Measurements from ENCODE around the gene COG3.

Gene COG3

GRCh38 chr13:45446181-45446580, 18.6 kb upstream of the COG3 start:
- Histone ChIP-seq H3K4me3 (replicated peaks; ENCODE audit: insufficient read depth, low read length) (no peak overlapping the region), H3K27ac (replicated peaks) (no peak overlapping the region), H3K27me3 (ENCODE audit: insufficient read depth, poor library complexity, severe bottlenecking) (no peaks in the 10 kb centered on the region)
- no peak for DNase-seq (ENCODE audit: low read depth in 1 of 2, low spot score in 1 of 2)
- TF ChIP-seq, protein P1, sequence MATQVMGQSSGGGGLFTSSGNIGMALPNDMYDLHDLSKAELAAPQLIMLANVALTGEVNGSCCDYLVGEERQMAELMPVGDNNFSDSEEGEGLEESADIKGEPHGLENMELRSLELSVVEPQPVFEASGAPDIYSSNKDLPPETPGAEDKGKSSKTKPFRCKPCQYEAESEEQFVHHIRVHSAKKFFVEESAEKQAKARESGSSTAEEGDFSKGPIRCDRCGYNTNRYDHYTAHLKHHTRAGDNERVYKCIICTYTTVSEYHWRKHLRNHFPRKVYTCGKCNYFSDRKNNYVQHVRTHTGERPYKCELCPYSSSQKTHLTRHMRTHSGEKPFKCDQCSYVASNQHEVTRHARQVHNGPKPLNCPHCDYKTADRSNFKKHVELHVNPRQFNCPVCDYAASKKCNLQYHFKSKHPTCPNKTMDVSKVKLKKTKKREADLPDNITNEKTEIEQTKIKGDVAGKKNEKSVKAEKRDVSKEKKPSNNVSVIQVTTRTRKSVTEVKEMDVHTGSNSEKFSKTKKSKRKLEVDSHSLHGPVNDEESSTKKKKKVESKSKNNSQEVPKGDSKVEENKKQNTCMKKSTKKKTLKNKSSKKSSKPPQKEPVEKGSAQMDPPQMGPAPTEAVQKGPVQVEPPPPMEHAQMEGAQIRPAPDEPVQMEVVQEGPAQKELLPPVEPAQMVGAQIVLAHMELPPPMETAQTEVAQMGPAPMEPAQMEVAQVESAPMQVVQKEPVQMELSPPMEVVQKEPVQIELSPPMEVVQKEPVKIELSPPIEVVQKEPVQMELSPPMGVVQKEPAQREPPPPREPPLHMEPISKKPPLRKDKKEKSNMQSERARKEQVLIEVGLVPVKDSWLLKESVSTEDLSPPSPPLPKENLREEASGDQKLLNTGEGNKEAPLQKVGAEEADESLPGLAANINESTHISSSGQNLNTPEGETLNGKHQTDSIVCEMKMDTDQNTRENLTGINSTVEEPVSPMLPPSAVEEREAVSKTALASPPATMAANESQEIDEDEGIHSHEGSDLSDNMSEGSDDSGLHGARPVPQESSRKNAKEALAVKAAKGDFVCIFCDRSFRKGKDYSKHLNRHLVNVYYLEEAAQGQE (IDR thresholded peaks at IDR 0.05; ENCODE audit: insufficient replicate concordance, low read depth), result no peak
- TF ChIP-seq POLR2AphosphoS5 (IDR thresholded peaks at IDR 0.05; ENCODE audit: low read depth), result no peak
- TF ChIP-seq GABPA (IDR thresholded peaks at IDR 0.05; ENCODE audit: low read depth), result no peak
- TF ChIP-seq, protein P2, sequence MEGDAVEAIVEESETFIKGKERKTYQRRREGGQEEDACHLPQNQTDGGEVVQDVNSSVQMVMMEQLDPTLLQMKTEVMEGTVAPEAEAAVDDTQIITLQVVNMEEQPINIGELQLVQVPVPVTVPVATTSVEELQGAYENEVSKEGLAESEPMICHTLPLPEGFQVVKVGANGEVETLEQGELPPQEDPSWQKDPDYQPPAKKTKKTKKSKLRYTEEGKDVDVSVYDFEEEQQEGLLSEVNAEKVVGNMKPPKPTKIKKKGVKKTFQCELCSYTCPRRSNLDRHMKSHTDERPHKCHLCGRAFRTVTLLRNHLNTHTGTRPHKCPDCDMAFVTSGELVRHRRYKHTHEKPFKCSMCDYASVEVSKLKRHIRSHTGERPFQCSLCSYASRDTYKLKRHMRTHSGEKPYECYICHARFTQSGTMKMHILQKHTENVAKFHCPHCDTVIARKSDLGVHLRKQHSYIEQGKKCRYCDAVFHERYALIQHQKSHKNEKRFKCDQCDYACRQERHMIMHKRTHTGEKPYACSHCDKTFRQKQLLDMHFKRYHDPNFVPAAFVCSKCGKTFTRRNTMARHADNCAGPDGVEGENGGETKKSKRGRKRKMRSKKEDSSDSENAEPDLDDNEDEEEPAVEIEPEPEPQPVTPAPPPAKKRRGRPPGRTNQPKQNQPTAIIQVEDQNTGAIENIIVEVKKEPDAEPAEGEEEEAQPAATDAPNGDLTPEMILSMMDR (IDR thresholded peaks at IDR 0.05; ENCODE audit: insufficient read depth, low read length), result no peak
- no peak for TF ChIP-seq SPI1 (IDR thresholded peaks at IDR 0.05; ENCODE audit: borderline replicate concordance, low read depth)

- TF ChIP-seq, protein P1 (IDR thresholded peaks at IDR 0.05; ENCODE audit: insufficient replicate concordance, low read depth), result no peak
- TF ChIP-seq GABPA (IDR thresholded peaks at IDR 0.05; ENCODE audit: low read depth) (no peak), POLR2AphosphoS5 (IDR thresholded peaks at IDR 0.05; ENCODE audit: low read depth) (no peak), SPI1 (IDR thresholded peaks at IDR 0.05; ENCODE audit: borderline replicate concordance, low read depth) (no peak)
- TF ChIP-seq, protein P2 (IDR thresholded peaks at IDR 0.05; ENCODE audit: insufficient read depth, low read length), result no peak
- H3K27me3 ChIP-seq (ENCODE audit: insufficient read depth, poor library complexity, severe bottlenecking), result no peaks in the 10 kb centered on the region
- no peak for DNase-seq (ENCODE audit: low read depth in 1 of 2, low spot score in 1 of 2)
- no peak overlapping the region for H3K27ac ChIP-seq (replicated peaks)
- H3K4me3 ChIP-seq (replicated peaks; ENCODE audit: insufficient read depth, low read length), result no peak overlapping the region
Measured at GRCh38 chr13:45447050-45447661, 17.6 kb upstream of the COG3 start.

DNA sequence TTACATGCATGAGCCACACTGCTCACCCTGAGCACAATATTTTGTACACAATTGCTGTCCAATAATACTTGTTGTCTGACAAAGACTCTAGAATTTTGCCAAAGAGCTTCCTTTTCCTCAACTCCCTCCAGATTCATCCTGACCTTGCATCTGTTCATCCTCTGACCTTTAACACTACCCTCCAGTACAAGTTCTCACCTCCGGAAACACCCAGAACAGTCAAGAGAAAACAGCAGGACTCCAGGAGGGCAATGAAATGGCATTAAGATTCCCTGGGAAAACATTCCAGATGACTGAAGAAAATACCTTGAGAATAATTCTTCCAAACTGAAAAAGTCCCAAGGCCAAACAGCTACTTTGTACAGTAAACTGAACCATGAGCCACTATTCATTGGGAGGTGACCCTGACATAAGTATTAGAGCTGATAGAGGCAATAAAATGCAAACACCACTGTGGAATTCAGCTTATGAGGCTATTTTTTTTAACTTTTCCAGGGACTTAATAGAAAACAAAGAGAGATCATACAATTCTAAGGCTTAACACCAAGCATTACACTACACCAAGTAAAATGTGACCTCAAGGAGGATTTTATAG, 15.7 kb upstream of the COG3 start:
- DNase-seq (ENCODE audit: low read depth in 1 of 2, low spot score in 1 of 2), result no peak
- Histone ChIP-seq H3K27ac (replicated peaks) (no peak overlapping the region), H3K4me3 (replicated peaks; ENCODE audit: insufficient read depth, low read length) (no peak overlapping the region), H3K27me3 (ENCODE audit: insufficient read depth, poor library complexity, severe bottlenecking) (no peaks in the 10 kb centered on the region)
- TF ChIP-seq SPI1 (IDR thresholded peaks at IDR 0.05; ENCODE audit: borderline replicate concordance, low read depth) (no peak), GABPA (IDR thresholded peaks at IDR 0.05; ENCODE audit: low read depth) (no peak), POLR2AphosphoS5 (IDR thresholded peaks at IDR 0.05; ENCODE audit: low read depth) (no peak)
- TF ChIP-seq, protein P1 (IDR thresholded peaks at IDR 0.05; ENCODE audit: insufficient replicate concordance, low read depth), result no peak
- TF ChIP-seq, protein P2 (IDR thresholded peaks at IDR 0.05; ENCODE audit: insufficient read depth, low read length), result no peak

Measured in HL-60 (cell line).